GM12891 (cell line): ENCODE measurements around the gene COMMD8.

Experiments
- DNase-seq: peaks from one replicate; pipeline ENCODE4 v3.0.0; 2011; ENCODE audit warnings: low spot score; ENCODE audit not compliant: insufficient read length
- FAIRE-seq: peaks from 2 replicates; lab custom pipeline; 2011; peaks lifted over from hg19 to GRCh38; lab: Jason Lieb, UNC
- PAX5 ChIP-seq: IDR thresholded peaks from 2 replicates; pipeline ENCODE4 v1.6.1; 2011; ENCODE audit warnings: low read length, moderate library complexity, mild to moderate bottlenecking; ENCODE audit not compliant: insufficient read depth, severe bottlenecking
- POLR2A ChIP-seq: IDR thresholded peaks from 2 replicates; pipeline ENCODE4 v1.6.1; 2011; ENCODE audit warnings: low read depth, low read length, control low read depth
- POLR2AphosphoS5 ChIP-seq: IDR thresholded peaks from 2 replicates; pipeline ENCODE4 v1.6.1; 2011; ENCODE audit warnings: low read depth, low read length, control low read depth
- POU2F2 ChIP-seq: IDR thresholded peaks from 2 replicates; pipeline ENCODE4 v1.6.1; 2011; ENCODE audit warnings: low read depth, mild to moderate bottlenecking, control low read depth, low read length, moderate library complexity
- SPI1 ChIP-seq: IDR thresholded peaks from 2 replicates; pipeline ENCODE4 v1.6.1; 2011; ENCODE audit warnings: low read depth, low read length, control low read depth
- TAF1 ChIP-seq: IDR thresholded peaks from 2 replicates; pipeline ENCODE4 v1.6.1; 2011; ENCODE audit warnings: low read depth, low read length, control low read depth

Gene COMMD8

GRCh38 chr4:47475411-47475810 is 11.9 kb upstream of the COMMD8 start:
- FAIRE-seq, result no peak
- no peak for DNase-seq
- TF ChIP-seq POLR2A, result no peak
- no peak for TF ChIP-seq TAF1
- TF ChIP-seq PAX5, result no peak
- TF ChIP-seq POLR2AphosphoS5, result no peak
- no peak for TF ChIP-seq SPI1
- TF ChIP-seq POU2F2, result no peak

- TF ChIP-seq TAF1, result no peak
- no peak for TF ChIP-seq POLR2A
- no peak for TF ChIP-seq POLR2AphosphoS5
- no peak for TF ChIP-seq SPI1
- TF ChIP-seq POU2F2, result no peak
- TF ChIP-seq PAX5, result no peak
- FAIRE-seq (no peak), DNase-seq (no peak)
Measured at GRCh38 chr4:47474799-47475198, 11.3 kb upstream of the COMMD8 start.

- FAIRE-seq (no peak), DNase-seq (no peak)
- TF ChIP-seq POLR2A (no peak), POU2F2 (no peak), TAF1 (no peak), SPI1 (no peak), PAX5 (no peak), POLR2AphosphoS5 (no peak)
Measured at GRCh38 chr4:47473141-47473750, 9.7 kb upstream of the COMMD8 start.

GRCh38 chr4:47471591-47471990 is 8.1 kb upstream of the COMMD8 start:
- DNase-seq (no peak), FAIRE-seq (no peak)
- TF ChIP-seq POLR2A (no peak), POLR2AphosphoS5 (no peak), POU2F2 (no peak), SPI1 (no peak), PAX5 (no peak), TAF1 (no peak)

- DNase-seq, result no peak
- TF ChIP-seq POLR2A, result no peak
- no peak for FAIRE-seq
Measured at GRCh38 chr4:47471064-47471463, 7.6 kb upstream of the COMMD8 start.

- TF ChIP-seq PAX5, result no peak
- TF ChIP-seq POLR2AphosphoS5, result no peak
- no peak for TF ChIP-seq POU2F2
- no peak for TF ChIP-seq SPI1
- TF ChIP-seq TAF1, result no peak
- FAIRE-seq, result no peak
Measured at GRCh38 chr4:47469951-47470350, 6.4 kb upstream of the COMMD8 start.

GRCh38 chr4:47468706-47469365 is 5.3 kb upstream of the COMMD8 start:
- no peak for FAIRE-seq
- no peak for DNase-seq
- TF ChIP-seq PAX5, result no peak
- no peak for TF ChIP-seq POU2F2
- no peak for TF ChIP-seq SPI1
- TF ChIP-seq POLR2A, result no peak
- no peak for TF ChIP-seq POLR2AphosphoS5
- no peak for TF ChIP-seq TAF1

More at GRCh38 chr4:47469951-47470350, 6.4 kb upstream of the COMMD8 start:
- no peak for DNase-seq

- no peak for DNase-seq
- TF ChIP-seq SPI1 (no peak), TAF1 (no peak), POU2F2 (no peak), POLR2A (no peak), PAX5 (no peak), POLR2AphosphoS5 (no peak)
- no peak for FAIRE-seq
Measured at GRCh38 chr4:47466056-47466785, 2.7 kb upstream of the COMMD8 start.

GRCh38 chr4:47465004-47465403 is 1.5 kb upstream of the COMMD8 start:
- TF ChIP-seq POLR2AphosphoS5 (no peak), TAF1 (no peak), PAX5 (peak; percentile 64), POU2F2 (no peak), POLR2A (no peak), SPI1 (peak; percentile 93)
- FAIRE-seq (peak; percentile 51), DNase-seq (peak; percentile 2)
